A673 (cell line): Measurements from ENCODE around the gene BICC1. TPM values are rescaled to one million over a fixed set of nuclear protein-coding genes. Genes with fewer than 3 reads are reported as not detected.

Experiments
- BruUV-seq: library from RNA; stranded (reverse); fragments of 400-500 nt; replicated peaks from 2 replicates; lab custom pipeline; 2021; lab: Mats Ljungman, UMichigan
- CTCF ChIA-PET: fragments of 300-600 bp; sonication (Branson Sonifier 250); formaldehyde crosslinking; loops from one replicate; lab custom pipeline; 2022; ENCODE audit warnings: antibody characterized with exemption; lab: Charles Lee
- POLR2A ChIA-PET: fragments of 300-600 bp; sonication (Branson Sonifier 250); formaldehyde crosslinking; loops from one replicate; lab custom pipeline; 2022; ENCODE audit warnings: antibody characterized with exemption; ENCODE audit not compliant: low non-redundant PET; lab: Charles Lee
- DNase-seq: peaks from one replicate; pipeline ENCODE4 v3.0.0-alpha.2; 2015; ENCODE audit warnings: low spot score
- H3K27ac ChIP-seq: fragments of 200-600 bp; sonication (generic); 2 replicates; pipeline ENCODE4 v1.5.1; 2016; ENCODE audit warnings: mixed run types, low read depth, mild to moderate bottlenecking, mixed read lengths, antibody characterized with exemption, low read length; ENCODE audit not compliant: poor library complexity, severe bottlenecking
- H3K27me3 ChIP-seq: fragments of 200-600 bp; sonication (generic); replicated peaks from 2 replicates; pipeline ENCODE4 v1.6.1; 2017; ENCODE audit warnings: mixed run types, low read depth, mild to moderate bottlenecking, mixed read lengths, antibody characterized with exemption, low read length; ENCODE audit not compliant: insufficient read depth, poor library complexity
- H3K36me3 ChIP-seq: fragments of 200-600 bp; sonication (generic); 2 replicates; pipeline ENCODE4 v1.6.1; 2016; ENCODE audit warnings: mixed run types, mild to moderate bottlenecking, mixed read lengths, antibody characterized with exemption, low read length; ENCODE audit not compliant: insufficient read depth, poor library complexity, severe bottlenecking
- H3K4me1 ChIP-seq: fragments of 200-600 bp; sonication (generic); 2 replicates; pipeline ENCODE4 v1.6.1; 2017; ENCODE audit warnings: mixed run types, mild to moderate bottlenecking, mixed read lengths, antibody characterized with exemption, low read length; ENCODE audit not compliant: insufficient read depth, poor library complexity, severe bottlenecking
- H3K4me3 ChIP-seq: fragments of 200-600 bp; sonication (generic); 2 replicates; pipeline ENCODE4 v1.5.1; 2016; ENCODE audit warnings: low read depth, mixed run types, mild to moderate bottlenecking, mixed read lengths, low read length; ENCODE audit not compliant: poor library complexity, severe bottlenecking
- H3K9me3 ChIP-seq: fragments of 200-600 bp; sonication (generic); 2 replicates; pipeline ENCODE4 v1.6.1; 2016; ENCODE audit warnings: mixed run types, low read depth, mild to moderate bottlenecking, mixed read lengths, antibody characterized with exemption, low read length; ENCODE audit not compliant: poor library complexity, severe bottlenecking
- EZH2 ChIP-seq: fragments of 200-600 bp; sonication (generic); IDR thresholded peaks from 2 replicates; pipeline ENCODE4 v1.6.1; 2017; ENCODE audit warnings: borderline replicate concordance, low read depth, mild to moderate bottlenecking, mixed read lengths, antibody characterized with exemption, low read length; ENCODE audit not compliant: poor library complexity, severe bottlenecking
- intact Hi-C: fragments of 100-400 bp; cut with micrococcal nuclease; formaldehyde crosslinking; loops from one replicate; pipeline ENCODE4 v1.10.0; 2022; ENCODE audit not compliant: unreplicated experiment
- total RNA-seq: library from RNA; stranded (reverse); gene quantifications from 2 replicates; pipeline ENCODE4 v1.2.3, GENCODE V29; 2021
- TF ChIP-seq, protein P1 (sequence below): fragments of 300-800, 200-600 bp; sonication (generic); conservative IDR thresholded peaks from 2 replicates; pipeline ENCODE4 v1.5.1; 2017; ENCODE audit warnings: low read depth, mild to moderate bottlenecking, antibody characterized with exemption, low read length, moderate library complexity, mixed read lengths

BICC1 gene
- total RNA-seq, 1 experiment from 2014 or later = 1.6 TPM

DNA sequence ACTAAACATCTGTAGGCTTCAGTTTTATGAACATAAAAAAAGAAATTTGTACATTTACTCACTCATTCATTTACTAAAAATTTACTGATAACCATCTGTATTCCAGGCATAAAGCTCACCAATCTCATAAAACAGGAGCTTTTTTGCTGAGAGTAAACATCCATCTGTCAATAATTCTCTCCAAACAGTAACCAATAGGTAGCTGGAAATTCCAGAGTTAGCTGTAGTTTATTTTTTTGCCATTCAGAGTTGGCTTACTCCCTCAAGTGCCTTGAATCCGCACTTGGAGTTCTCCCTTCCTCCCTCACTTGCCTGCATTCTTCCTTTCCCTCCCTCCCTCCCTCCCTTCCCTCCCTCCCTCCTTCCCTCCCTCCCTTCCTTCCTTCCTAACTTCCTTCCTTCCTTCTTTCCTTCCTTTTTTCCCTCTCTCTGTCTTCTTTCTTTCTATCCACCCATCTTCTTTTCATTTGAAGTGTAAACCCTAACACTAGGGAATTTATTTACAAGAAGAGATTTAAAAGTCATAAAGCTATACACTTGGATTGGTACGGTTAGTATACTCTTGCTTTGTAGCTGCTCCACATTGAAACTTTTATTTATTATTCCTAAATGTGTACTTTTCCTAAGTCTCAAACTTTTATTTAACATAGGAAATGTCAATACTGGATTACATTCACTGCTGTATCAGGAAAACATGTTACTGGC is 44.6 kb upstream of the BICC1 start:
- CTCF ChIA-PET = no interaction called here
- POLR2A ChIA-PET = no interaction called here

DNA sequence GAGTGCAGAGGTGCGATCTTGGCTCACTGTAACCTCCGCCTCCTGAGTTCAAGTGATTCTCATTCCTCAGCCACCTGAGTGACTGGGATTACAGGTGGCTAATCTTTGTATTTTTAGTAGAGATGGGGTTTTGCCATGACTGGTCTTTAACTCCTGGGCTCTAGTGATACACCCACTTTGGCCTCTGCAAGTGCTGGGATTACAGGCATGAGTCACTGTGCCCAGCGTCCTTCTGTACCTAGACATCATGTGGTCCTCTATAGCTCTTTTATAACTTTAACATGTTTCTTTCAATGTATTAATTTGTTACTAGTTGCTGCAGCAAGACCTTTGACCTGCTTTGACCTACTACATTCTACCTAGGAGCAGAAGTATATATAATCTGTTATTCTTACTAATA is 38.7 kb upstream of the BICC1 start:
- no TSS peak for BruUV-seq
- no peak overlapping the region for H3K27ac ChIP-seq
- no peaks in the 10 kb centered on the region for H3K27me3 ChIP-seq
- H3K4me1 ChIP-seq = no peaks in the 10 kb centered on the region
- intact Hi-C loops = no loop called here
- H3K4me3 ChIP-seq = no peak overlapping the region
- DNase-seq = no peak
- no peaks in the 10 kb centered on the region for H3K9me3 ChIP-seq
- ChIA-PET CTCF (no interaction called here), POLR2A (interaction anchor here (0.6 kb wide), 1 partner anchor 82 kb away, joined by 11 read pairs; no protein-coding TSS in a partner anchor)
- TF ChIP-seq EZH2 = no peak
- TF ChIP-seq, protein P1, sequence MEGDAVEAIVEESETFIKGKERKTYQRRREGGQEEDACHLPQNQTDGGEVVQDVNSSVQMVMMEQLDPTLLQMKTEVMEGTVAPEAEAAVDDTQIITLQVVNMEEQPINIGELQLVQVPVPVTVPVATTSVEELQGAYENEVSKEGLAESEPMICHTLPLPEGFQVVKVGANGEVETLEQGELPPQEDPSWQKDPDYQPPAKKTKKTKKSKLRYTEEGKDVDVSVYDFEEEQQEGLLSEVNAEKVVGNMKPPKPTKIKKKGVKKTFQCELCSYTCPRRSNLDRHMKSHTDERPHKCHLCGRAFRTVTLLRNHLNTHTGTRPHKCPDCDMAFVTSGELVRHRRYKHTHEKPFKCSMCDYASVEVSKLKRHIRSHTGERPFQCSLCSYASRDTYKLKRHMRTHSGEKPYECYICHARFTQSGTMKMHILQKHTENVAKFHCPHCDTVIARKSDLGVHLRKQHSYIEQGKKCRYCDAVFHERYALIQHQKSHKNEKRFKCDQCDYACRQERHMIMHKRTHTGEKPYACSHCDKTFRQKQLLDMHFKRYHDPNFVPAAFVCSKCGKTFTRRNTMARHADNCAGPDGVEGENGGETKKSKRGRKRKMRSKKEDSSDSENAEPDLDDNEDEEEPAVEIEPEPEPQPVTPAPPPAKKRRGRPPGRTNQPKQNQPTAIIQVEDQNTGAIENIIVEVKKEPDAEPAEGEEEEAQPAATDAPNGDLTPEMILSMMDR = no peak
- H3K36me3 ChIP-seq = no peaks in the 10 kb centered on the region

More for the DNA sequence above, 44.6 kb upstream of the BICC1 start:
- H3K9me3 ChIP-seq = no peaks in the 10 kb centered on the region
- no peak overlapping the region for H3K27ac ChIP-seq
- intact Hi-C loops = no loop called here
- no peak for DNase-seq
- H3K4me1 ChIP-seq = no peaks in the 10 kb centered on the region
- H3K36me3 ChIP-seq = no peaks in the 10 kb centered on the region
- H3K27me3 ChIP-seq = no peaks in the 10 kb centered on the region
- no TSS peak for BruUV-seq
- H3K4me3 ChIP-seq = no peak overlapping the region
- no peak for TF ChIP-seq EZH2

DNA sequence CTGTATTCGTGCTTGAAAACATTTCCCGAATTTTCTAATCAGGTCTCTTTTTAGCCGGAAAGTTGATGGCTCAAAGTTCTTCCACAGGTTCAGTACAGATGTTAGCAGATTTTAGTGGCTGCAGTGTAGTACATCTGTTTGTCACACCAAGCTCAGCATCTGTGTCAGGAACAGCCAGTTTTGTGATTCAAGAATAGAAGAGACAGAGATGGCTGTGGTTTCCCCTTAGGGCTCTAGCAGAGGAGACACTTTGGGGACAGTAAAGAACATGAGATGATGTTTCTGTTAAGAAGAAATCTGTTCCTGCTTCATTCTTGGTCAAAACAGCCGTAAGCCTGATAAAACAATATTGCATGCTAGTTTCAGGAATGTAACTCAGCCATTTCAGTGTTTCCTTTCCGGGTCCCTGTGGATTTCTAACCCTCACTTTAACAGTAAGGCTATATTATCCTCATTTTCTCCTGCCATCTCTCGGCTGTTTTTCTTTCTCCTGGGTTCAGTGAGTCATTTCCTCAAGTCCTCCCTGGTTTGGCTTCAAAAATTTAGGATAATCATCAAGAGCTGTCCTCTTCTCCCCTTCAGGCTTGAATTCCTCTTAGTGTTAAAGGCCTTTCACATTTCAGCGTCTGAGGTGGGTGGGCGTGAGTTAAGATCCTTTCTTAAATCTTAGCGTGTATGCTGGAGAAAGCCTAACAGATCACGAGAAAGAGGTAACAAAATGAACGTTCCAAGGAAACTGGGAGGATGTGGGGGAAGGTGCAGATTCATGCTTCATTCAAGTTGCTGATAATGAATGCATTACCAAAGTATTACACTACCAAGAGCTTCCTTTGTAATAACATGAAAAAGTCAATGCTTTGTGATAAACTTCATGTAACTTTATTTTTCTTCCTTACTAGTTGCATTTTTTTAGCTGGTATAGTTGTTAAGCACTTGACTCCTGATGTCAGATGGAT is 37.1 kb upstream of the BICC1 start:
- no peaks in the 10 kb centered on the region for H3K9me3 ChIP-seq
- no peaks in the 10 kb centered on the region for H3K4me1 ChIP-seq
- intact Hi-C loops = no loop called here
- ChIA-PET POLR2A (no interaction called here), CTCF (no interaction called here)
- DNase-seq = peak; percentile 75
- H3K27me3 ChIP-seq = no peaks in the 10 kb centered on the region
- H3K4me3 ChIP-seq = no peak overlapping the region
- no peaks in the 10 kb centered on the region for H3K36me3 ChIP-seq
- H3K27ac ChIP-seq = no peak overlapping the region
- no TSS peak for BruUV-seq
- TF ChIP-seq EZH2 = no peak
- TF ChIP-seq, protein P1 = no peak
